ENCODE results near the gene OR10Z1.

The OR10Z1 gene, protein sequence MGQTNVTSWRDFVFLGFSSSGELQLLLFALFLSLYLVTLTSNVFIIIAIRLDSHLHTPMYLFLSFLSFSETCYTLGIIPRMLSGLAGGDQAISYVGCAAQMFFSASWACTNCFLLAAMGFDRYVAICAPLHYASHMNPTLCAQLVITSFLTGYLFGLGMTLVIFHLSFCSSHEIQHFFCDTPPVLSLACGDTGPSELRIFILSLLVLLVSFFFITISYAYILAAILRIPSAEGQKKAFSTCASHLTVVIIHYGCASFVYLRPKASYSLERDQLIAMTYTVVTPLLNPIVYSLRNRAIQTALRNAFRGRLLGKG

GRCh38 chr1:158604968-158605367 lies at the start of gene OR10Z1:
Gene OR10Z1, plus strand, starts transcription at chr1:158605268. Its CDS starts 1,171 bp downstream, at chr1:158606439.
- DNase-seq (ENCODE audit: low spot score), result no peak

DNA sequence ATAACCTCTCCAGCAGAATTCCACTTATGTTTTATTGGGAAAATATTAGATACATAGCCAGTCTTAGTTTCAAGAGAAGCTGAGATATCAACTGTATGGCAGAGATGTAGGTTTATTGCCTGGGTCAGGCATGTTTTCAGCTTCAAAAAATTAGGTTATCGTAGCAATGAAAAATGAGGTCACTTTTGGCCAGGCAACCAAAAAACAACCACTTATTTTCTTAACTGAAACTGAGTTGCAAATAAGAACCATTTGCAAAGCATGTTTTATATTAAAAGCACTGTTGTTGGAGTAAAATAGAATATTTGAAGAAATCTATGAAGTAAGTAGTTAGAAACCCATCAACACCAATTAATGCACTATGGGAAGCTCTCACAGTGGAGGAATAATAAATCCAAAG lies 45.4 kb upstream of the OR10Z1 start:
- DNase-seq (ENCODE audit: low spot score), result no peak

GRCh38 chr1:158563853-158564252 lies 41.2 kb upstream of the OR10Z1 start:
- no peak for DNase-seq (ENCODE audit: low spot score)

GRCh38 chr1:158564608-158565007 lies 40.5 kb upstream of the OR10Z1 start:
- DNase-seq (ENCODE audit: low spot score), result no peak

GRCh38 chr1:158570480-158570879 lies 34.6 kb upstream of the OR10Z1 start, which contains the start of gene OR6P1:
Gene OR6P1, minus strand, starts transcription at chr1:158570580. Its CDS starts 6,976 bp downstream, at chr1:158563604.
- DNase-seq (ENCODE audit: low spot score), result no peak

- DNase-seq (ENCODE audit: low spot score), result no peak
Observed at GRCh38 chr1:158572226-158572625, 32.8 kb upstream of the OR10Z1 start.

DNA sequence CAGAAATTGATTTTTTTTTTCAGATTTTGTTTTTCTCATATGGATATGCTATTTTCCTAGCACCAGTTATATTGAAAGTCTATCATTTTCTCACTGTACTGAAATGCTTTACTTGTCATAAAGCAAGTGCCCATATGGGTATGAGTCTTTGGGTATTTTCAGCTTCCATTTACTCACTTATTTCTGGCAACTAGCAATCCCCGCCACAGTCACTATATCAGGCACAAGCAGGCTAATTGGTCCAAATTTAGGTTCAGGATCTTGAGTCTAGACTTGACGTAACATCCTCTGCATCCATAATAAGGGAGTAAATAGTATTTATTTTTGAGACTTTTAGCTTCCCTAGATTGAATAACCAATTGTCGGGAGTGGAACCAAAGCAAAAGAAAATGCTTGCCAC lies 27.5 kb upstream of the OR10Z1 start:
- no peak for DNase-seq (ENCODE audit: low spot score)

GRCh38 chr1:158579733-158580132 lies 25.3 kb upstream of the OR10Z1 start, which contains the start of gene OR10X1:
Gene OR10X1, minus strand, starts transcription at chr1:158579899. Its CDS starts 0 bp downstream, at chr1:158579899.
- no peak for DNase-seq (ENCODE audit: low spot score)

GRCh38 chr1:158583962-158584361 lies 21.1 kb upstream of the OR10Z1 start:
- DNase-seq (ENCODE audit: low spot score), result no peak

DNA sequence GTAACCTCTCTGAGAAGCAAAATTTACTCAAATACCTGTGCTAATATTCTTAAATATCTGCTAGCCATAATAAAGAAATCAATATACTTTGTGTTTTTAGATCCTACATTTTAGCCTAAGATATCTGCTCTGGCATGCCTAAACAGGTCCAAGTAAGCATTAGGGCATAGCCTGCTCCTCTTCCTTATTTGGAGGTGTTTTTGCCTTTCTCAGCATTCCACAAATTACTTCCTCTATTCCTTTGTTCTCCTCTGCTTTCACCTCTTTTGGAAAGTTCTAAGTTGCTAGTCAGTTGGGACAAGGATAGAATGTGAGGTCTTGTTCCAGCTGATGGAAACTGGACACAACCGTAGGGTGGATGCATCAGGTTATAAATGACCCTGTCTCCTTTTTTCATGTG lies 18.1 kb upstream of the OR10Z1 start:
- no peak for DNase-seq (ENCODE audit: low spot score)

- DNase-seq (ENCODE audit: low spot score), result no peak
Observed at GRCh38 chr1:158600735-158601134, 4.3 kb upstream of the OR10Z1 start.

DNA sequence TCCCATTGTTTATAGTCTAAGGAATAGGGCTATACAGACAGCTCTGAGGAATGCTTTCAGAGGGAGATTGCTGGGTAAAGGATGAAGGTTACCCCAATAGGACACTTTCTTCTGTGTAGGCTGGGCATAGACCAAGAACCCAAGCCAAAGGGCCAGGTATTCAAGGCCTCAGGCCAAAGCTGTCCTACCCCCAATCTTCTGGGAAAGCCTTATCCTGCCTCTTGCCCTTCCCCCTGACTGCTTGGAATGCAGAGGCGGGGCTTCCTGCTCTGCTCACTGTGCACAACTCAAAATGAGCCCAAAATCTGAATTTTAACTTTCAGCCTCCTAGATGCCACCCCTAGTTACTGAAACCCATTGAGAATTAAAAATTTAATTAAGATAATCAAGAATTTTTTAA lies 2.2 kb downstream of the OR10Z1 start:
- DNase-seq (ENCODE audit: low spot score), result no peak

DNA sequence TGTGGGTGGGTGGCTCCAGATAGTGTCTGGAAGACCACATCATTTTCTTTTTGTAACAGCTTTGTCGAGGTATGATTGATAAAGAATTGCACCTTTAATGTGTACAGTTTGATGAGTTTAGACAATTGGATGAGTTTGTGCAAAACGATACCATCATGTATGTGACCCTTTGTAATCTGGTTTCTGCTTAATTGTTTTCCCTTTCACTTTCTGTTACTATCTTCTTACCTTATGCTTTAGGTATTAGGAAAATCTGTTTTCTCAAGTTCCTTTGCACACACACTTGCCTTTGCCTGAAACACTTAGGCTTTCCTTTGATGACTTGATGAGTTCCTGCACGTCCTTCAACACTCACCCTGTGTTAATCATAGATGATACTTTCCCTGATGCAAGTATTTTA lies 6.8 kb downstream of the OR10Z1 start:
- DNase-seq (ENCODE audit: low spot score), result no peak

DNA sequence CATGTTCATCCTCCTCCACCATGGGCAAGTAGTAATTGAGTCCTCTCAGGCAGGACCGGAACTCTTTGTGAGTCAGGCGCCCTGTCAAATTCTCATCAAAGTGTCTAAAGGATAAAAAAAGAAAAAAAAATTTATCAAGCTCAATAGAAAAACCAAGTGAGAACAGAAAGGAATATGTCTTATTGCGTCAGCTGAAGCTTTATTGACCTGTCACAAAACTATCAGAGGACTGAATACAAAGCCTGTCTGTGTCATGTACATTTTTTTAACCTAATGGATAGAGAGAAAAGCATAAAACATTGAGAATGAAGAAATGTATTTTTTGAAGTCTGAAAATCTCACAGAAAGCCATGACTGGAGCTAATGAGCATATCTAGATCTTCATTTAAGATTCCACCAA lies 8.7 kb downstream of the OR10Z1 start:
- no peak for DNase-seq (ENCODE audit: low spot score)

- DNase-seq (ENCODE audit: low spot score), result no peak
Observed at GRCh38 chr1:158638146-158638545, 33.1 kb downstream of the OR10Z1 start.

DNA sequence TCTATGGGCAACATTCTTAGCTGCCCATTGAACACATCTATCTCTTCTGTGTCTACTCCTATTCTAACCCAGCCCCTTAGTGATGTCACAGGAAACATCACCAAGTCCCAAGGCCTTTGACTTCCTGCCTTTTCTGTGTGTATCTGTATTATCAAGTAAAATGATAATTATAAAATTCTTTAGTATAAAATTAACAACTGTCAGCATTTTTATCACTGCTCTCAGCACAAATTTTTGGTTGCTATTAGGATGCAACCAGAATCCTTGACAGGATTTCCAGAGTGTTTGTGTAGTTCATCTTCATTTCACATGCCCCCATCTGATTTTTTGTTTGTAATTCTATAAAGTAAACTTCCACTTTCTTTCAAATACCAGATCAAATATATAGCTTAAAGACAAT lies 33.8 kb downstream of the OR10Z1 start:
- DNase-seq (ENCODE audit: low spot score), result no peak

DNA sequence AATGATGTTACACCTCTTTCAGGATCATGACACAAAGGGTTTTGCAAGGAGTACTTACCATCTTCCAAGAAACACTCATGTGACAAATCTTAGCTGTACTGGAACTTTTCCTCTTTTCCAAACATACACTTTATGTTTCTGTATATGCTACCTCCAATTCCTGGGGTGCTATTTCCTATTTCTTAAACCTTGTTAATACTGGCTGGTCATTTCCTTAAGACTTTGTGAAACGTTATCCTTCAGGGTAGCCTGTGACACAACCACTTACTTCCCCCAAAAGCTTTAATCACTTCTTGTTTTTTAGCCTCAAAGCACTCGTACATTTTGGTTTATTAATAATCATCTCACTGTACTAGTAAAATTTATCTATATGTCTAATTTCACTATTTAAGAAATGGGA lies 39.4 kb downstream of the OR10Z1 start:
- DNase-seq (ENCODE audit: low spot score), result no peak

GRCh38 chr1:158646465-158646864 lies 41.4 kb downstream of the OR10Z1 start:
- DNase-seq (ENCODE audit: low spot score), result no peak

GRCh38 chr1:158649052-158649451 lies 44.0 kb downstream of the OR10Z1 start:
- no peak for DNase-seq (ENCODE audit: low spot score)

GRCh38 chr1:158652721-158653334 lies 47.8 kb downstream of the OR10Z1 start:
- no peak for DNase-seq (ENCODE audit: low spot score)

DNA sequence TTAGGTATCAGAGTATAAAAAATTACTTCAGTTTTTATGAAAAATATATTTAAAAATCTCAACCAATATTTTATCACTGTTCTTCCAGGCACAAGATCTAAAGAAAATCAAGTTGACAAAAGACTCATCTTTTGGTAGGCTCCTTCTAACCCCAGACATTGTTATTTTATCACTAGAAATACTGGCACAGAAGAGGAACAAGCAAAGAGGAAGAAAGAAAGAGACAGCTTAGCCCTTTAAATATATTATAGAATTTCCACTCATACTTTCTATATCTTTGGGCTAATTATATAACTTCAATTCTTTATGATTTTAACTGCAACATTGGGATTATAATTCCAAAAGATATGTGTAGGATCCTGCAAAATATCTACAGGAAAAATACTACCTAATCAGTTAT lies 49.0 kb downstream of the OR10Z1 start:
- DNase-seq (ENCODE audit: low spot score), result no peak

DNA sequence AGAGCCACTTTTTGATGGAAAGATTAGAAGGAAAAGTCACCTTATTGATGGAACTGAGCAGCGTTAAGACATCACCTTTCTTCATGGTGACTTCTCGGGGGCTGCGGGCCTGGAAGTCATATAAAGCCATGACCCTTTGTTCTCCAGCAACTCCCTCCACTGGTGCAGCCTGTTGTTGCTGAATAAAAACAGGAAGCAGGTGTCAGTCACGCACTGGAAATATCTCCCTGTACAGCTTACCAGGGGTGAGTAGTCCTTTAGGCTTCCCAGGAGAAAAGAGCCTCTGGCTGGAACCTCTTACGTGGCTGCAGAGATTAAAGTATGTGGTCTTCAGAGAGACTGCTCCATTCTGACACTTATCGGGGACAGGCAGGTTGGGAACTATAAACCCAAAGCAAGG lies 49.5 kb downstream of the OR10Z1 start:
- DNase-seq (ENCODE audit: low spot score), result no peak
